CD14-positive monocyte (primary cell): ENCODE data around the gene CPOX. TPM values are rescaled to one million over a fixed set of nuclear protein-coding genes. Genes with fewer than 3 reads are reported as not detected.

Source experiments
- DNase-seq, 3 donors: peaks; one replicate each; pipeline ENCODE4 v3.0.0-alpha.2; 2011 to 2022
- H2AFZ ChIP-seq: 2 replicates; pipeline ENCODE4 v1.6.0; 2012; ENCODE audit warnings: mild to moderate bottlenecking, low read depth, low read length, inconsistent platforms; ENCODE audit not compliant: insufficient read depth, poor library complexity, severe bottlenecking
- H3K27ac ChIP-seq, 2 donors: 1 replicate in 1 of 2; 2 replicates in 1 of 2; pipeline ENCODE4 v1.5.1; 2012 to 2013; ENCODE audit warnings: low read length in 2 of 2, control low read depth in 1 of 2, inconsistent platforms in 1 of 2, low read depth in 1 of 2, mild to moderate bottlenecking in 1 of 2
- H3K27me3 ChIP-seq, 2 donors: one replicate each; pipeline versions ENCODE4 v1.6.0 to v1.6.1; 2011 to 2013; ENCODE audit warnings: low read length in 2 of 2; ENCODE audit not compliant: control insufficient read depth in 2 of 2, insufficient read depth in 2 of 2
- H3K36me3 ChIP-seq, 2 donors: replicated peaks in 1 of 2; 1 replicate in 1 of 2; 2 replicates in 1 of 2; pipeline versions ENCODE4 v1.5.1 to v1.6.1; 2012 to 2013; ENCODE audit warnings: low read length in 2 of 2, control low read depth in 1 of 2, inconsistent platforms in 1 of 2, mild to moderate bottlenecking in 1 of 2; ENCODE audit not compliant: insufficient read depth in 2 of 2, control insufficient read depth in 1 of 2
- H3K4me1 ChIP-seq, 2 donors: 1 replicate in 1 of 2; 2 replicates in 1 of 2; pipeline versions ENCODE4 v1.5.1 to v1.6.1; 2012 to 2013; ENCODE audit warnings: low read length in 2 of 2, control low read depth in 1 of 2, inconsistent platforms in 1 of 2, mild to moderate bottlenecking in 1 of 2, moderate library complexity in 1 of 2; ENCODE audit not compliant: insufficient read depth in 2 of 2, control insufficient read depth in 1 of 2
- H3K4me2 ChIP-seq: replicated peaks from 2 replicates; pipeline ENCODE3; 2012; ENCODE audit warnings: low read length, moderate library complexity, mild to moderate bottlenecking; ENCODE audit not compliant: poor library complexity, severe bottlenecking; ENCODE audit errors: extremely low read depth
- H3K4me3 ChIP-seq, 3 experiments: fragments of 200-600 bp in 1 of 3; sonication (generic) in 1 of 3; replicated peaks in 1 of 3; 1 replicate in 2 of 3; 2 replicates in 1 of 3; pipeline ENCODE4 v1.5.1; 2011 to 2013; ENCODE audit warnings: low read length in 3 of 3, mild to moderate bottlenecking in 3 of 3, control low read depth in 2 of 3, low read depth in 2 of 3, inconsistent platforms in 1 of 3, moderate library complexity in 1 of 3
- H3K79me2 ChIP-seq: 2 replicates; pipeline ENCODE4 v1.6.0; 2012; ENCODE audit warnings: mild to moderate bottlenecking, control low read depth, inconsistent platforms, low read length, moderate library complexity; ENCODE audit not compliant: insufficient read depth
- H3K9ac ChIP-seq: 2 replicates; pipeline ENCODE4 v1.6.0; 2017; ENCODE audit warnings: low read length, mild to moderate bottlenecking; ENCODE audit not compliant: insufficient read depth, poor library complexity, severe bottlenecking
- H3K9me3 ChIP-seq, 2 donors: replicated peaks in 1 of 2; 1 replicate in 1 of 2; 2 replicates in 1 of 2; pipeline versions ENCODE4 v1.5.1 to v1.6.1; 2012 to 2013; ENCODE audit warnings: low read length in 2 of 2, control low read depth in 1 of 2; ENCODE audit not compliant: control insufficient read depth in 1 of 2, insufficient read depth in 1 of 2
- H4K20me1 ChIP-seq: 2 replicates; pipeline ENCODE4 v1.6.0; 2012; ENCODE audit warnings: mild to moderate bottlenecking, low read length, control low read depth, moderate library complexity; ENCODE audit not compliant: insufficient read depth
- H3K27ac Mint-ChIP-seq, 7 donors: one replicate each; pipeline ENCODE4 v1.8.0; 2020; ENCODE audit warnings: mild to moderate bottlenecking in 7 of 7, mixed read lengths in 7 of 7, moderate library complexity in 6 of 7, inconsistent platforms in 2 of 7
- H3K27me3 Mint-ChIP-seq, 3 donors: one replicate each; pipeline ENCODE4 v1.8.0; 2021 to 2022; ENCODE audit warnings: low read depth in 3 of 3, mild to moderate bottlenecking in 3 of 3, mixed read lengths in 3 of 3, moderate library complexity in 3 of 3, inconsistent platforms in 1 of 3
- H3K36me3 Mint-ChIP-seq, 2 donors: one replicate each; pipeline ENCODE4 v1.8.0; 2020; ENCODE audit warnings: mixed read lengths in 2 of 2, inconsistent platforms in 1 of 2, mild to moderate bottlenecking in 1 of 2
- H3K4me1 Mint-ChIP-seq: one replicate; pipeline ENCODE4 v1.8.0; 2020; ENCODE audit warnings: mild to moderate bottlenecking, mixed read lengths
- H3K4me3 Mint-ChIP-seq, 2 donors: one replicate each; pipeline ENCODE4 v1.8.0; 2020; ENCODE audit warnings: mild to moderate bottlenecking in 2 of 2, mixed read lengths in 2 of 2, moderate library complexity in 1 of 2
- H3K9me3 Mint-ChIP-seq, 7 donors: one replicate each; pipeline ENCODE4 v1.8.0; 2020 to 2022; ENCODE audit warnings: mixed read lengths in 7 of 7, mild to moderate bottlenecking in 6 of 7, moderate library complexity in 6 of 7, inconsistent platforms in 2 of 7
- CTCF ChIP-seq: fragments of 200-600 bp; IDR thresholded peaks from one replicate; pipeline ENCODE4 v1.8.0; 2022; ENCODE audit warnings: antibody characterized with exemption, mild to moderate bottlenecking
- WGBS: methylation state at CpG from one replicate; pipeline ENCODE4 v1.1.5; 2013; ENCODE audit warnings: missing lambda C conversion rate; ENCODE audit not compliant: insufficient coverage; 5-methylcytosine and 5-hydroxymethylcytosine counted together
- intact Hi-C, 2 donors: fragments of 100-400 bp; cut with micrococcal nuclease; formaldehyde crosslinking; loops; one replicate each; pipeline versions ENCODE4 v1.15.0 to v1.15.1; 2023
- polyA plus RNA-seq, 3 donors: library from polyadenylated mRNA; depleted of rRNA in 1 of 3; unstranded in 2 of 3; stranded (reverse) in 1 of 3; fragments of 300-500 nt in 2 of 3; fragments of >200 nt in 1 of 3; fragmentation: Illumina TruSeq in 2 of 3; gene quantifications; 1 replicate in 2 of 3; 2 replicates in 1 of 3; pipeline ENCODE4 v1.2.3, GENCODE V29; 2012 to 2021

CPOX gene
- polyA plus RNA-seq, 3 donors: 4.2 to 12.8 (median 5.2) TPM

GRCh38 chr3:98587654-98588053 is 5.8 kb downstream of the CPOX start:
- H2AFZ ChIP-seq: no peak overlapping the region
- peaks cover 62% of the 10 kb centered on the region for H3K4me1 Mint-ChIP-seq
- no CpG with 5 or more reads among the region's 2 CpGs for WGBS
- peak overlapping the region; percentile 1 to 19 for H3K27ac ChIP-seq
- H3K4me3 Mint-ChIP-seq: no peak overlapping the region
- no peak overlapping the region for H3K9ac ChIP-seq
- H3K27me3 ChIP-seq: no peaks in the 10 kb centered on the region
- H3K27ac Mint-ChIP-seq: peak overlapping the region; percentile 63 to 85 (median 79)
- H3K36me3 Mint-ChIP-seq: peaks cover 39 to 55% of the 10 kb centered on the region in 2 donors
- H3K4me3 ChIP-seq: no peak overlapping the region
- DNase-seq: peak in 2 of 3 donors; percentile 19 to 43
- H3K27me3 Mint-ChIP-seq: no peaks in the 10 kb centered on the region
- H3K4me2 ChIP-seq: no peak overlapping the region
- H4K20me1 ChIP-seq: peaks cover 9% of the 10 kb centered on the region
- no peak for TF ChIP-seq CTCF
- H3K9me3 Mint-ChIP-seq: no peaks in the 10 kb centered on the region
- no peaks in the 10 kb centered on the region for H3K9me3 ChIP-seq
- H3K36me3 ChIP-seq: peaks cover 15 to 47% of the 10 kb centered on the region in 2 donors
- H3K4me1 ChIP-seq: peaks cover 36 to 65% of the 10 kb centered on the region in 2 donors
- H3K79me2 ChIP-seq: peaks cover 18% of the 10 kb centered on the region
- intact Hi-C loops: no loop called here

GRCh38 chr3:98584547-98584946 is 8.9 kb downstream of the CPOX start:
- no peaks in the 10 kb centered on the region for H3K79me2 ChIP-seq
- no peaks in the 10 kb centered on the region for H3K27me3 ChIP-seq
- intact Hi-C loops: no loop called here
- peaks cover 3% of the 10 kb centered on the region for H4K20me1 ChIP-seq
- Mint-ChIP-seq H3K27me3 (no peaks in the 10 kb centered on the region), H3K4me3 (no peak overlapping the region), H3K27ac (peak overlapping the region in 4 of 7 donors; percentile 11 to 76 (median 36)), H3K4me1 (peaks cover 42% of the 10 kb centered on the region), H3K9me3 (no peaks in the 10 kb centered on the region), H3K36me3 (peaks cover 55 to 66% of the 10 kb centered on the region in 2 donors)
- H3K4me1 ChIP-seq: peaks cover 26 to 46% of the 10 kb centered on the region in 2 donors
- H3K4me2 ChIP-seq: no peak overlapping the region
- H3K9me3 ChIP-seq: no peaks in the 10 kb centered on the region
- H2AFZ ChIP-seq: no peak overlapping the region
- no CpG with 5 or more reads among the region's 2 CpGs for WGBS
- DNase-seq: no peak
- peak overlapping the region in 1 of 2 donors; percentile 8 for H3K27ac ChIP-seq
- no peak overlapping the region for H3K4me3 ChIP-seq
- H3K9ac ChIP-seq: no peak overlapping the region
- TF ChIP-seq CTCF: no peak
- H3K36me3 ChIP-seq: peaks cover 20 to 61% of the 10 kb centered on the region in 2 donors
